Stimulated activated CD8-positive, alpha-beta memory T cell treated with anti-CD3 and anti-CD28 coated beads, Interleukin-7, amount 100 ng/mL, for 24 hours (primary cell): ENCODE data around the gene PTPRN2.

Source experiments
- DNase-seq: peaks from one replicate; pipeline ENCODE4 v3.0.0-alpha.2; 2020; ENCODE audit warnings: low read depth

The PTPRN2 gene

DNA sequence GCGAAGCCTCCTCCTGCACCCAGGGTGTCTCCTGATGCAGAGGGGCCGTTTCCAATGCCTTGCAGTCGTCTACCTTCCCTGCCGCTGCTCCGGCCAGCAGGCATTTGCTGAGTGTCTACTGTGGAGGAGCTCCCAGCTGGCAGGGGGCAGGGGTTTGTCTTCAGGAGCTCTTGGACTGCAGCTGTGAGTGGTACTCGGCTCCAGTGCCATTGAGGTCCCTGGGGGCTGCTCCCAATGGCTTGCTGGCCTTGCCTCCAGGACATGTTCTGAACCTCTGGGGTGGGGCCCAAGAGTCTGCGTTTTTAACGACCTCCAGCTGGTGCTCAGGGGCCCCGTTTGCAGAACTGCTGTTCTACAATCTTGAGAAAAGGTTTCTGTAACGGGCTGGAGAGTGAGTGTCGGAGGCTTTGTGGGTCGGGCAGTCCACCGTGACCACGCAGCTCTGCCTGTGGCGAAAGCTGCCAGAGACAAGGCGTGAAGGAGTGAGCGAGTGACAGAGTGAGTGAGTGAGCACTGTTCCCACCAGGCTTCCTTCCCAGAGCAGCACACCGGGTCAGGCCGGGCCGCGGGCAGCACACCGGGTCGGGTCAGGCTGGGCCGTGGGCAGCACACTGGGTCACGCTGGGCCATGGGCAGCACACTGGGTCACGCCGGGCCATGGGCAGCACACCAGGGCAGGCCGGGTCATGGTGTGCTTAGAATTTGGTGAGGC lies 520.2 kb downstream of the PTPRN2 start:
- no peak for DNase-seq

GRCh38 chr7:158066085-158066484 lies 521.5 kb downstream of the PTPRN2 start:
- DNase-seq: no peak

DNA sequence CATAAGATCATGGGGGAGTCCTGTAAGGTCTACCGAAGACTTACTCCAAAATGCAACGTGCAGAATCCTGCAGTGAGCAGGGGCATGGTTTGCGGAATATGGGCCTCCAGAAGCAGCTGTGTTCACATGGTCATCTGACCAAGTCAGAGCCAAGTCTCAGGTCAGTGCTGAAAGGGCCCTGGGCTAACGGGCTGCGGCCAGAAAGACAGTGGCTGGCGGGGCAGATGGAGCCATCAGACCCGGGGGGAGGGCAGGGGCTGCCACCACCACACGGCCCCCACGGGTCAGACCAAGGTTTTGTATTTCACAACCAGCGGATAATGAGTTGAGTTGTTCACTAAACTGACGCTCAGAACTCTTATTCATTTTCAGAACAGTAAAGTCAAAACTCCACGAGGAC lies 522.3 kb downstream of the PTPRN2 start:
- DNase-seq: no peak

DNA sequence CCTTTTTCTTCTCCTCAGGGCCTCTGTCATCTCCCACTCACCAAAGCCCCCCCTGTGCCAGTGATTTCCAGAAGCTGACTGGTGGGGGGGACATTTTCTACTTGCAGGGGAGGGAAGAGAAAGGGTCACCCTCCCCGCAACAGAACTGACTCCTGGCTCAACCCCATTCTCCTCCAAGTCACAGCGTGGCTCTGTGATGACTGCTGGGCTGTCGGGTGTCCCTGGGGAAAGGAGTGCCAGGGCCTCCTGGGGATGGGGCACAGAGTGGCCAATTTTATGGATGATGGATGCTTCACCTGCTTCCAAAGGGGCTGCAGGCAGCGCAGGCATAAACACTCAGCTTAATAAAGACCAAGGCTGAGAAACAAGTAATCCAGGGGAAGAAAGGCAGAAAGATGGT lies 523.0 kb downstream of the PTPRN2 start:
- no peak for DNase-seq

DNA sequence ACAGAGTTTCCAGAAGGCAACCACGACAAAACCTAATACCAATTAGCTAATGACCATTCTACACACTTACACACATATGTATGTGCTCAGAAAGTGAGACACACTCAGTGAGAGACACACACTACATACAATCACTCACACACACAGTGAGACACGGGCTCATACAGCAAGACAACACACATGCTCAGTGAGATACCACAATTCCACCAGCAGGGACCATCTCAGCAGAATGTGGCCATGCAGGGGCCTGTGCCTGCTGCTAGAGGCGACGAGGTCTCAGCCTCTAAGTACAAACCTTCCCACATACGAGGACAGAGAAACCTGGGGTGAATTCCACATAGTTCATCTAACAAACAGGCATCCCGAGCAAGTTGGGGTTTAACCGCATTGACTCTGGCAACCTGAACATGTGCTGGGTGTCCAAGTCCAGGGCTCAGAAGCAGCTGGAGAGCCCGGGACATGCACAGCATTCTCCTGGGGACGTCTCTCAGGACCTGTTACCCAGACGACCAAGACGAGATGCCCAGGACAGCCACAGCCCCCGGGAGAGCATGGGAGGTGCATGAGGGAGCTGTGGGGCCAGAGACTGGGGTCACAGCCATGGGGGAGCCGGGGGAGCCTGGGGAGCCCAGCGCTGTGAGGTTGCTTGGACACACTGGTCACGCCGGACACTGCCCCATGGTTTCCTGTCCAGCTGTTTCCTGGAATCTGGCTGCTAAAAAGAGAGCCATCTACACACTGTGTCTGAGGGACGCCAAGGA lies 523.6 kb downstream of the PTPRN2 start:
- DNase-seq: no peak

GRCh38 chr7:158062661-158063060 lies 525.0 kb downstream of the PTPRN2 start:
- DNase-seq: no peak

DNA sequence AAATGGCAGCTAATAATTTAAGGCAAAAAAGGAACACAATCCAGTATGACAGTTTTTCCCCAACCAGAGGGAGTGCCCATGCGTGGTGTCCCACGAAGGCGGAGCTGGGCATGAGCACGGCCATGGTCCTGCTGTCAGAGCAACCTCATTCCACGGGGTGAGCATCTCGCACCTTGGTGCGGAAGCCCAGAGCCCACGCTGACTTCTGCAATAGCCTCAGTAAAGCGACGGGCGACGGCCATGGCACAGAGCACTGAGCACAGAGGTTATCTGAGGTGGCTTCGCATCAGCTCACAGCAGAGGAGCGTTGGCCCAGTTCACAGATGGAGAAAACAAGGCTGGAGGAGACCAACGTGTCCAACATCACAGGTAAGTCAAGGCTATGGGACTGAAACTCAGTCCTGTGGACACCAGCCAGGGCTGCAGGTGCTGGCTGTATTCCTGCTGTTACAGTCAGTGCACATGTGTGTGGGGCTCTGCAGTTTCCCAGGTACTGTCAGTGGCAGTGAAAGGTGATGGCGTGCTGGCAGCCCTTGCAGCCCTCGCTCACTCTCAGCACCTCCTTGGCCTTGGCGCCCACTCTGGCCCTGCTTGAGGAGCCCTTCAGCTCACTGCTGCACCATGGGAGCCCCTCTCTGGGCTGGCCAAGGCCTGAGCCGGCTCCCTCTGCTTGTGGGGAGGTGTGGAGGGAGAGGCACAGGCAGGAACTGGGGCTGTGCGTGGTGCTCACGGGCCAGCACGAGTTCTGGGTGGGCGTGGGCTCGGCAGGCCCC lies 525.6 kb downstream of the PTPRN2 start:
- no peak for DNase-seq

DNA sequence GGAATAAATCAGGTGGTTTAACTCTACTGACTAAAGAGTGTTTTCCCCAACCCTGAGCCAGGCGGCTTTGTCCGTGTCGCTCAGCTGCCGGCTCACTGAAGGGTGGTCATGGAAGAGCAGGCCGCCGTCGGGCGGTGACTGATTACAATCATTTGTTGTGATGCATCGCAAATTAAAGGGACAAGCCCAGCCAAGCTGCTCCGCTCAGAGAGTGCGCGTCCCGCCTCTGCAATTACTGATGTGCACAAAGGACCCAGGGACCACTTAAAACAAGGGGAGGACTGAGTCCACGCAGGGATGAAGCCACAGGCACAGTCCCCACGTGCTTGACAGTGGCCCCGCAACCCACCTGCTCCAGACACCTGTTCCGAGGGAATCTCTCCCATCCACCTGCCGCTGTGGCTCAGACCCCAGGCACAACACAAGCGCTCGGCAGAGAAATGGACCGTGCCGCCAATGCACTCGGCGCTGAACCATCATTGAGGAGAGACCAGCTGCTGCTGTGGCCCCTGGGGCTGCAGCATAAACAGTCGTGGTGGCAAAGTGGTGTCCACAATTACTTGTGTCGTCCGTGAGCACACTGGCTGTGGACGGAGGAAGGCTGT lies 526.5 kb downstream of the PTPRN2 start:
- DNase-seq: no peak

DNA sequence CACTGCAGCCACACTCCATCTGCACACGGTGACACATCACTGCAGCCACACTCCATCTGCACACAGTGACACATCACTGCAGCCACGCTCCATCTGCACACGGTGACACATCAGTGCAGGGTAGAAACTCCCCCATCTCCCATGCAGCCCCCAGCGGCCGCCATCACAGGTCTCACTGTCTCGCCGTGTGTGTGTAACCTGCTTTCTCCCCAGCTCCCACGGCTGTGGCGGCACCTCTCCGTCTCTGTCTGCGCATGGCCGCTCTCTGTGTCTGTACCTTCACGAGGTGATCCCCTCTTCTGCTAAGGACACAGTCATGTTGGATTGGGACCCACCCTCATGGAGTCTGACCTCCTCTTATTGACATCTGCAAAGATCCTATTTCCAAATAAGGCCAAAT lies 527.4 kb downstream of the PTPRN2 start:
- no peak for DNase-seq

- no peak for DNase-seq
Measured at GRCh38 chr7:158057446-158057845, 530.2 kb downstream of the PTPRN2 start.

DNA sequence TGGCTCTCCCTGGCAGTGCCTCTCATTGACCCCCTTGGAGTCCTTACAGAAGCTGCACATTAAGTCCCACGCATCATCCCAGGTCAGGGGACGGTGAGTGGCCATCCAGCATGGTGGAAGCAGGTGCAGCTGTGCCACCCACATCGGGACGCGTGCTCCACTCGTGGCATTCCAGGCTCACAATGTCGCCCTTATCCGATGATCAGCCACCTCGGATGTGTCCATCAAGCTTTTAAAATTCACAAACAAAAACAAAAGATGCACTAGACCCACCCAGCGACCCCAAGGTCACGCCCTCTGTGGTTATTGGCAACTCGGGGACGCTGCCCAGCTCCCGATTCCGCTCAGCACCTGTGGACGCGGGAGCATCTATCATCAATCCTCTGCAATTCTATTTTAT lies 530.9 kb downstream of the PTPRN2 start:
- no peak for DNase-seq

GRCh38 chr7:158055726-158056510 lies 531.7 kb downstream of the PTPRN2 start:
- DNase-seq: no peak

- no peak for DNase-seq
Measured at GRCh38 chr7:158054611-158055010, 533.0 kb downstream of the PTPRN2 start.

DNA sequence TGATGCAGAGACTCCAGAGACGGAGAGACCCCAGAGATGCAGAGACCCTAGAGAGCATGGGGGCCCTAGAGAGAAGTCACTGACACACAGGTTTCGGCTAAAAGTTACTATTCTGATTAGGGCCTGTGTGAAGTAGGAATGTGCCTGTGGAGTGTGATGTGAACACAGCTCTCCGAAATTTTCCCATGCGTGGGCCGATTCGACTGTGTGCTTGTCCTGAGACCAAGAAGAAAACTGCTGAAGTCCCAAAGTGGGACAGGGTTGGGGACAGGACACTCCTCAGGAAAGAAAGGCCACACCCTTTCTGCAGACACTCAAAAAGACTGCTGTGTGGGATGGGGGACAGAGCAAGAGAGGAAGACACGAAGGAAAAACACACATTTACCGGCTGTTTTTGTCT lies 533.5 kb downstream of the PTPRN2 start:
- DNase-seq: no peak

DNA sequence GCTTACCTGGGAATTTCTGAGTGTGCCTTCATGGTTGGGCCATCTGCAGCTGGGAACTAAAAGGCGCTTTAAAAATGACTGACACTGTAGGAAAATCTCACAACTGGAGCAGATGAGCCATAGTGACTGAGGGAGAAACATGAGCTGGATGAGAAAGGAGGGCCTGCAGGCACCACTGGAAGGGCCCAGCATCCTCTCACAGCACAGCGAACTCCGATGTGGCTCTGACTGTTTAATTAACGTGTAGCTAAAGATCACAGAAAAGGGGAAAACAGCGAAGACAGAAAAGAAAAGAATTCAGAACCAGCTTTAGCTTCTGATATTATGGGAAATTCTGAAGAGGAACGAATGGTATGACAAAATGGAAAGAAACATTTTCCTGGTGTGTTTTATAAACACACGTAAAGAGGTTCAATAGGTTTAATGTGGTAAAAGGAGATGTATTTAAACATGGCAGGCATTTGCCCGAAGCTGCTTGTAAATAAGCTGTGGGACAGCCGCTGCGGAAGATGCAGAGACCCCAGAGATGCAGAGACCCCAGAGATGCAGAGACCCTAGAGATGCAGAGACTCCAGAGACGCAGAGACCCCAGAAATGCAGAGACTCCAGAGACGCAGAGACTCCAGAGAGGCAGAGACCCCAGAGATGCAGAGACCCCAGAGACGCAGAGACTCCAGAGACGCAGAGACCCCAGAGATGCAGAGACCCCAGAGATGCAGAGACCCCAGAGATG lies 534.3 kb downstream of the PTPRN2 start:
- DNase-seq: no peak

- DNase-seq: no peak
Measured at GRCh38 chr7:158052381-158053060, 535.1 kb downstream of the PTPRN2 start.

DNA sequence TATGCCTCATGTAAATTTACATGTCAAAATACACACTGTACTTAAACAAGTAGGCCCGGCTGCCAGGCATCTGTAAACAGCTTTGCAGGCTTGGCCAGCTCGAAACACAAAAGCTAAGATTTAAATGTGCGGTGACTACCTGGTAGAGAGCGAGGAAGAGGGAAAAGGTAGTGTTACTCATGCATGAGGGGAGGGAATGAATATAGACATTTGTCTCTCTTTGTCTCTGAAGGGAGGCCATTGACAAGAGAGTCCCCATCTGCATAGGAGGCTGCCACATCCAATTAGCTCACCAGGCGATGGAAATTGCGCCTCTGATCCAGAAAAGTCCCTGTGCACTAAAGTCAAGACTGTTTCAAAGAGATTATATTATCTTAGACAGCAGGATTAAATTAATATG lies 535.8 kb downstream of the PTPRN2 start:
- DNase-seq: no peak

DNA sequence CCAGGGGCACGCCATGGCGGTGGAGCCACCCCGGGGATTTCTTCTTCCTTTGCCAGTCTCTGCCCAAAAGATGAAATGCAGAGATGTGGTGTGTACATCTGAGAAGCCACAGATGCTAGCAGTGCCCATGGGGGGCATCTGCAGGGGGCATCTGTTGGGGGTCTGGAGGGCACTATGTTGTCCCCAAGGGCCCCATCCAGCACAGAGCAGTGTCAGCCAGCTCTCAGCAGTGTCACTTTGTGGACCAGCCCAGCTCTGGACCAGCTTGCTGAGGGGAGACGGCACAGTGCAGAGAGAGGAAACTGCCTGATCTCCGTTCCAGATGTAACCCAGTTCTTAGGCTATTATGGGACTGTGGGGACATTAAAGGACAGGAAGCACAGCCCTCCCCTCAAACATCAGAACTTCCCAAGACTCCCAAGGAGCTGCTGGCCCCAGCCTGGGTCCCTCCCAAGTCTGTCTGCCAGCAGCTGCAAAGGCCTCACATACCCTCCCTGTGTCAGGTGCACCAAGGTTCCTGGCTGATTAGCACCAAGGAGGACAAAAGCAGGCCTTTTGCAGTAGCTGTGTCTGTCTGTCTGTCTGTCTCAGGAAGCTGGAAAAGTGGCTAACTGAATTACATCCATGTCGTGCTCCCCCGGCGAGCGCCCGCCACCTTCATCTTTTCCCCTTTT lies 536.5 kb downstream of the PTPRN2 start:
- no peak for DNase-seq

GRCh38 chr7:158050441-158050977 lies 537.1 kb downstream of the PTPRN2 start:
- no peak for DNase-seq

DNA sequence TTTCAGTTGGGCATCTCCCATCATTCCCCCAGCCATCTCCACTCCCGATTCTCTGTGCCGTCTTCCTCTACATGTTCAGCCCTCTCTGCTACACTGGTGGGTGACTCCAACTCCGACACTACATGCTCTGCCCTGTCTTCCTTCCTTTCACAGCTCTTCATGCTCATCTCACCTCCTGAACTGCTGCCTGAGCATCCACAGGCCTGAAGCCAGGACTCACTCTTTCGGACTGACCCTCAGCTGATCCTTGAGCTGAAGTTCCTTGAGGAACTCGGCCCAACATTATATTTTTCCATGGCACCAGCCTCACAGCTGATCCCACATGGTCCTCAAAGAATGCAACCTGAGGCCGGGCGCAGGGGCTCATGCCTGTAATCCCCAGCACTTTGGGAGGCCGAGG lies 538.4 kb downstream of the PTPRN2 start:
- no peak for DNase-seq
